ENCODE results near the gene ZDHHC6.

DNA sequence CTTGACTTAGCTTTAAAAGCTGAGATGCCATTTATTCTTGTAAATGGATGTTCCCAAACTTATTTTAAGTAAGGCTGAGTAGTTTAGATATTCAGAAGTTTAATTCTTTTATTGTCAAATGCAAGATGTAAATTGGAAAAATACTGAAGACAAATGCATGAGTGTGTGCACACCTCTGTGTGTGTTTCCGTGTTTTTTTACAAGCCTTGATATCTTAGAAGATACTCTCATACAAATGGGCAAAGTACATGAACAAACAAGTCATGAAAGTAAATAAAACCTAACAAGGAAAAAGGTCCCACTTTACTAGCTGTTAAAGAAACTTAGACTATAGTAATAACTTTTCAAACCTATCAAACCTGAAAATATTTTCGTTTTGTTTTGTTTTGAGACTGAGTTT lies 43.8 kb downstream of the ZDHHC6 start:
- TF ChIP-seq, protein P1, sequence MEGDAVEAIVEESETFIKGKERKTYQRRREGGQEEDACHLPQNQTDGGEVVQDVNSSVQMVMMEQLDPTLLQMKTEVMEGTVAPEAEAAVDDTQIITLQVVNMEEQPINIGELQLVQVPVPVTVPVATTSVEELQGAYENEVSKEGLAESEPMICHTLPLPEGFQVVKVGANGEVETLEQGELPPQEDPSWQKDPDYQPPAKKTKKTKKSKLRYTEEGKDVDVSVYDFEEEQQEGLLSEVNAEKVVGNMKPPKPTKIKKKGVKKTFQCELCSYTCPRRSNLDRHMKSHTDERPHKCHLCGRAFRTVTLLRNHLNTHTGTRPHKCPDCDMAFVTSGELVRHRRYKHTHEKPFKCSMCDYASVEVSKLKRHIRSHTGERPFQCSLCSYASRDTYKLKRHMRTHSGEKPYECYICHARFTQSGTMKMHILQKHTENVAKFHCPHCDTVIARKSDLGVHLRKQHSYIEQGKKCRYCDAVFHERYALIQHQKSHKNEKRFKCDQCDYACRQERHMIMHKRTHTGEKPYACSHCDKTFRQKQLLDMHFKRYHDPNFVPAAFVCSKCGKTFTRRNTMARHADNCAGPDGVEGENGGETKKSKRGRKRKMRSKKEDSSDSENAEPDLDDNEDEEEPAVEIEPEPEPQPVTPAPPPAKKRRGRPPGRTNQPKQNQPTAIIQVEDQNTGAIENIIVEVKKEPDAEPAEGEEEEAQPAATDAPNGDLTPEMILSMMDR (IDR thresholded peaks at IDR 0.05) = no peak
- TF ChIP-seq POLR2A (IDR thresholded peaks at IDR 0.05) = no peak
